Calu3 (cell line): Measurements from ENCODE around the gene CEP41. TPM values are rescaled to one million over a fixed set of nuclear protein-coding genes. Genes with fewer than 3 reads are reported as not detected.

Source experiments
- BruUV-seq: library from RNA; stranded (reverse); fragments of 400-500 nt; replicated peaks from 2 replicates; lab custom pipeline; 2021; lab: Mats Ljungman, UMichigan
- CTCF ChIA-PET: fragments of 300-600 bp; sonication (Branson Sonifier 250); formaldehyde crosslinking; loops from one replicate; lab custom pipeline; 2022; ENCODE audit warnings: antibody characterized with exemption; lab: Charles Lee
- DNase-seq: peaks from one replicate; pipeline ENCODE4 v3.0.0; 2022
- H3K27ac Mint-ChIP-seq: one replicate; pipeline ENCODE4 v1.8.0; 2022; ENCODE audit warnings: mixed read lengths; ENCODE audit not compliant: unreplicated experiment
- H3K27me3 Mint-ChIP-seq: one replicate; pipeline ENCODE4 v1.8.0; 2022; ENCODE audit warnings: mixed read lengths; ENCODE audit not compliant: unreplicated experiment
- H3K36me3 Mint-ChIP-seq: one replicate; pipeline ENCODE4 v1.8.0; 2022; ENCODE audit warnings: mild to moderate bottlenecking, moderate library complexity, mixed read lengths; ENCODE audit not compliant: insufficient read depth, unreplicated experiment
- H3K4me1 Mint-ChIP-seq: one replicate; pipeline ENCODE4 v1.8.0; 2022; ENCODE audit warnings: mild to moderate bottlenecking, low read depth, mixed read lengths; ENCODE audit not compliant: unreplicated experiment
- H3K4me3 Mint-ChIP-seq: one replicate; pipeline ENCODE4 v1.8.0; 2022; ENCODE audit warnings: mild to moderate bottlenecking, low read depth, moderate library complexity, mixed read lengths; ENCODE audit not compliant: unreplicated experiment
- H3K9me3 Mint-ChIP-seq: one replicate; pipeline ENCODE4 v1.8.0; 2022; ENCODE audit warnings: low read depth, mixed read lengths; ENCODE audit not compliant: unreplicated experiment
- intact Hi-C: fragments of 100-400 bp; cut with micrococcal nuclease; formaldehyde crosslinking; loops from one replicate; pipeline ENCODE4 v1.10.0; 2022; ENCODE audit not compliant: unreplicated experiment
- total RNA-seq: library from RNA; stranded (reverse); gene quantifications from 2 replicates; pipeline ENCODE4 v1.2.3, GENCODE V29; 2022
- TF ChIP-seq, protein P1 (sequence below): fragments of 200-600 bp; IDR thresholded peaks from one replicate; pipeline ENCODE4 v1.8.0; 2022; ENCODE audit warnings: antibody characterized with exemption; ENCODE audit not compliant: unreplicated experiment

The CEP41 gene
- total RNA-seq, 1 experiment from 2014 or later, result 21.6 TPM

DNA sequence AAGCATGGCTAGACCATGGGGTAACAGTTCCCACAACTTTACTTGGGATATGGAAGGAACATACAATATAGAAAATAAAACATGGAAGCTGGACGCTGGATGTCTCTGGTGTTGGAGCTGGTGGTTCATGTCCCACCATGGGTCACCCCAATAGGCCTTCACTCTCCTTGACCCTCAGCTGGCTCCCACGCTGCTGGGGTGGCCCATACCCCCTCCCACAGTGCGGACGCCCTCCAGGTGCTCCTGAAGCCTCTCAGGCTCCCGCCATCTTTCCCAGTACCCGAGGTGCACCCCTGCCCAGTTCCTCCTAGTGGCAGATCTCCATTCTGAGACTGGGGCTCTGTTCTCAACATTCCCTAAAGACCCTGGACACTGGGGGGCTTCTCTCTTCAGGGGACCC lies 66.3 kb downstream of the CEP41 start:
- H3K4me1 Mint-ChIP-seq, result no peaks in the 10 kb centered on the region
- no peaks in the 10 kb centered on the region for H3K36me3 Mint-ChIP-seq
- no peaks in the 10 kb centered on the region for H3K27me3 Mint-ChIP-seq
- intact Hi-C loops, result no loop called here
- BruUV-seq, result no TSS peak
- TF ChIP-seq, protein P1, sequence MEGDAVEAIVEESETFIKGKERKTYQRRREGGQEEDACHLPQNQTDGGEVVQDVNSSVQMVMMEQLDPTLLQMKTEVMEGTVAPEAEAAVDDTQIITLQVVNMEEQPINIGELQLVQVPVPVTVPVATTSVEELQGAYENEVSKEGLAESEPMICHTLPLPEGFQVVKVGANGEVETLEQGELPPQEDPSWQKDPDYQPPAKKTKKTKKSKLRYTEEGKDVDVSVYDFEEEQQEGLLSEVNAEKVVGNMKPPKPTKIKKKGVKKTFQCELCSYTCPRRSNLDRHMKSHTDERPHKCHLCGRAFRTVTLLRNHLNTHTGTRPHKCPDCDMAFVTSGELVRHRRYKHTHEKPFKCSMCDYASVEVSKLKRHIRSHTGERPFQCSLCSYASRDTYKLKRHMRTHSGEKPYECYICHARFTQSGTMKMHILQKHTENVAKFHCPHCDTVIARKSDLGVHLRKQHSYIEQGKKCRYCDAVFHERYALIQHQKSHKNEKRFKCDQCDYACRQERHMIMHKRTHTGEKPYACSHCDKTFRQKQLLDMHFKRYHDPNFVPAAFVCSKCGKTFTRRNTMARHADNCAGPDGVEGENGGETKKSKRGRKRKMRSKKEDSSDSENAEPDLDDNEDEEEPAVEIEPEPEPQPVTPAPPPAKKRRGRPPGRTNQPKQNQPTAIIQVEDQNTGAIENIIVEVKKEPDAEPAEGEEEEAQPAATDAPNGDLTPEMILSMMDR, result no peak
- CTCF ChIA-PET, result no interaction called here
- H3K27ac Mint-ChIP-seq, result no peak overlapping the region
- no peak for DNase-seq
- peaks cover 6% of the 10 kb centered on the region for H3K9me3 Mint-ChIP-seq
- no peak overlapping the region for H3K4me3 Mint-ChIP-seq

DNA sequence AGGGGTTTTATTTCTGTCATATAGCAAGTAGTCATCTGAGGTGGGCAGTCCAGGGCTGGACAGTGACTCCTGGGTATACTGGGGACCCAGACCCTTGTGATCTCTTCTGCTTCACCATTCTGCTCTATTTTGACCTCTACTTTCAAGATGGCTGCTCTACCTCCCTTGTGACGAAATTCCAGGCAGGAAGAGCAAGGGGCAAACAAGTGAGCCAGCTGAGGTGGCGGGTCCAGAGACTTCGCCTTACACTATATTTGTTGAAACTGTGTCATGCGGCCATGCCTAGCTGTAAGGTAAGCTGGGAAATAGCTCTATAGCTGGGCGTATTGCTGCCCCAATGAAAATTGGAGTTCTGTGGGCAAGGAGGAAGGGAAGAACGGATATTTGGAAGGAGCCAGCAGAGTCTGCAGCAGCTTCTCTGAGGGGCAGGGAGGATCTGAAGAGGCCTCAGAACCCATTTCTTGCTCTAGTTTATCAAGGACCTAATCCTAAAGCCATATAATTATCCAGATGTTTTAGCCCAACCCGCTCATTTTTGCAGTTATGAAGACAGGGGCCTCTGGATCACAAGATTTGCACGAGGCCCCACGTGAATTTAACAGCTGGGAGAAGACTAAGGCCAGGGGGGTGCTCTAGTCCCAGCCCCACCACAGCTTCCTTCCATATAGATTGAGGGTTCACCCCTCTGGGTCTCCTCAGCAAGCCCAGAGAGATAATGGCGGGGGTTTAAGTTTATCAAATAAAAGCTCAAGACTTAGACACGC lies 68.2 kb downstream of the CEP41 start:
- intact Hi-C loops, result no loop called here
- DNase-seq, result no peak
- Mint-ChIP-seq H3K27ac (no peak overlapping the region), H3K4me1 (no peaks in the 10 kb centered on the region), H3K36me3 (no peaks in the 10 kb centered on the region), H3K9me3 (peaks cover 6% of the 10 kb centered on the region), H3K27me3 (no peaks in the 10 kb centered on the region), H3K4me3 (no peak overlapping the region)
- no TSS peak for BruUV-seq
- CTCF ChIA-PET, result no interaction called here
- TF ChIP-seq, protein P1, result no peak

DNA sequence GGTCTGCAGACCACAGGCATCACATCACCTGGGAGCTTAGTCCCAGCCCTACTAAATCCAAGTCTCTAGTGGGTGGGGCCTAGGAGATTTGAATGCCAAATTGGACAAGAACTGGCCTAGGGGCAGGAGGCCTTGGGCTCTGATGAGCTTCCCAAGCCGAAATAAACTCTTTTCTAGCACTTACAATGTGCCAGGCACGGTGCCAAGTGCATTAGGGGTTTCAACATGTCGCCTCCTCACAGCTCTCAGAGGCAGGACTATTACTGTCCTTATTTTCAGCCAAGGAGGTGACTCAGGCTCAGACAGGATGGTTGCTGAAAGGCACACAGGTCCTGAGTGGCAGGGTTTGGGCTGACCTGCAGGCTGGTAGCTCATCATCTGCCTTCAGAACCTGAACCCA lies 69.8 kb downstream of the CEP41 start:
- intact Hi-C loops, result no loop called here
- Mint-ChIP-seq H3K9me3 (peaks cover 3% of the 10 kb centered on the region), H3K27me3 (no peaks in the 10 kb centered on the region), H3K4me3 (no peak overlapping the region), H3K4me1 (no peaks in the 10 kb centered on the region), H3K36me3 (no peaks in the 10 kb centered on the region), H3K27ac (no peak overlapping the region)
- no peak for DNase-seq
- no TSS peak for BruUV-seq
- TF ChIP-seq, protein P1, result no peak
- CTCF ChIA-PET, result no interaction called here

DNA sequence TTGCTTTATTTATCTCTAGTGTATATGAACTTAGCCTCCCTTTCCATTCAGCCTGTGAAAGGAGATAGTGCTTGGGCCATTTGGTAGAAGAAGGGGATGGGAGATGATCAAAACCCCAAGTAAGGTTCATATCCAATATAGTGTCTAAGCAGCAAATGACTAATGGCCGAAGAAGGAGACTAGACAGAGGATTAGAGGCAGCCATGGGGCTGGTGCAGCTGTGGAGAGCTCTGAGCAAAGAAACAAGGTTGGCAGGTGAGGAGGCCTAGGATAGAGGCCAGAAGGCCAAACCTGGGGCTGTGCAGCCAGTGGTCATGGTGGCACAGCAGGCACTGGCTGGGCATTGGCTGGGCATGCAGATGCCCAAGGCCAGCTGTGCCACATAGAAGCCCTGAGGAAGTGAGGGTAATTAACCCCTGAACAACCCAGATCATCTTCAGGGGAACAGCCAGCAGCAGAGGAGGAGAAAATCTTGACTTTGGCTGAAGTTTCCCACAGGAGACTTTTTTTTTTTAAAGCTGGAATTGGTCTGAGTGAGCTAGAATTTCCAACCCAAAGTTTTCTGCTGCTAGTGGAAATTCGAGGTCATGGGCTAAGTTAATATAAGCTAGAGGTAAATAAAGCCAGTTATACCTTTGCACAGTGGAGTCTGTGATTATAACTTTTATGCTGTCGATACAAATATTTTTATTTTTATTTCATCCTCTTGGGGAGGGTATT lies 70.8 kb downstream of the CEP41 start:
- TF ChIP-seq, protein P1, result no peak
- Mint-ChIP-seq H3K27me3 (no peaks in the 10 kb centered on the region), H3K9me3 (peaks cover 3% of the 10 kb centered on the region), H3K27ac (no peak overlapping the region), H3K4me3 (no peak overlapping the region), H3K36me3 (no peaks in the 10 kb centered on the region), H3K4me1 (no peaks in the 10 kb centered on the region)
- no TSS peak for BruUV-seq
- CTCF ChIA-PET, result no interaction called here
- intact Hi-C loops, result no loop called here
- no peak for DNase-seq
